ENCODE measurements around the gene PACRG.

DNA sequence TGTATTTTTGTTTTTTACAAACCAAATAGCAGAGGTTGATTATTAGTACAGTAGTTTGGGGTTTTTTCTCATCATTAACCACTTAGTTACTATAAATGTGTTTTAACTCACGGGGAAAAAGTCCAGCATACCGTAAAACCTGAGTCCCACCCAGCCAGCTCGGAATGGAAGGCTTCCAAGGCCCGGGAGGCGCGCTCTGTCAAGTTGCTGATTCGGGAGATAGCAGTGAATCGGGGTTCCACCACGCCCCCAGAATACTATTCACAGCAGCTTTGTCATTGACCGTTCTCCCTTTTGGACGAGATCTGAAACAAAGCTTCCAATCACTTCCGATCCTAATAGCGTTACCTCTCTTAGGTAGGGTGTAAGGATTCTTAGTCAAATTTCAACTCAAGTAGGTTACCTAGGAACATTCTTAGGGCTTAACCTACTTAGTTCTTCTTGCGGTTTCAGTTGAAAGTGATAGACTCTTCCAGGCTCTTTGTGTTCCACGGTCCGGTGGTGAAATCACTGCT, 453.9 kb downstream of the PACRG start:
- TF ChIP-seq, protein P1, sequence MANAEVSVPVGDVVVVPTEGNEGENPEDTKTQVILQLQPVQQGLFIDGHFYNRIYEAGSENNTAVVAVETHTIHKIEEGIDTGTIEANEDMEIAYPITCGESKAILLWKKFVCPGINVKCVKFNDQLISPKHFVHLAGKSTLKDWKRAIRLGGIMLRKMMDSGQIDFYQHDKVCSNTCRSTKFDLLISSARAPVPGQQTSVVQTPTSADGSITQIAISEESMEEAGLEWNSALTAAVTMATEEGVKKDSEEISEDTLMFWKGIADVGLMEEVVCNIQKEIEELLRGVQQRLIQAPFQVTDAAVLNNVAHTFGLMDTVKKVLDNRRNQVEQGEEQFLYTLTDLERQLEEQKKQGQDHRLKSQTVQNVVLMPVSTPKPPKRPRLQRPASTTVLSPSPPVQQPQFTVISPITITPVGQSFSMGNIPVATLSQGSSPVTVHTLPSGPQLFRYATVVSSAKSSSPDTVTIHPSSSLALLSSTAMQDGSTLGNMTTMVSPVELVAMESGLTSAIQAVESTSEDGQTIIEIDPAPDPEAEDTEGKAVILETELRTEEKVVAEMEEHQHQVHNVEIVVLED (CRISPR knock-in tag; IDR thresholded peaks at IDR 0.05; ENCODE audit: borderline replicate concordance) = no peak
- TF ChIP-seq, protein P2, sequence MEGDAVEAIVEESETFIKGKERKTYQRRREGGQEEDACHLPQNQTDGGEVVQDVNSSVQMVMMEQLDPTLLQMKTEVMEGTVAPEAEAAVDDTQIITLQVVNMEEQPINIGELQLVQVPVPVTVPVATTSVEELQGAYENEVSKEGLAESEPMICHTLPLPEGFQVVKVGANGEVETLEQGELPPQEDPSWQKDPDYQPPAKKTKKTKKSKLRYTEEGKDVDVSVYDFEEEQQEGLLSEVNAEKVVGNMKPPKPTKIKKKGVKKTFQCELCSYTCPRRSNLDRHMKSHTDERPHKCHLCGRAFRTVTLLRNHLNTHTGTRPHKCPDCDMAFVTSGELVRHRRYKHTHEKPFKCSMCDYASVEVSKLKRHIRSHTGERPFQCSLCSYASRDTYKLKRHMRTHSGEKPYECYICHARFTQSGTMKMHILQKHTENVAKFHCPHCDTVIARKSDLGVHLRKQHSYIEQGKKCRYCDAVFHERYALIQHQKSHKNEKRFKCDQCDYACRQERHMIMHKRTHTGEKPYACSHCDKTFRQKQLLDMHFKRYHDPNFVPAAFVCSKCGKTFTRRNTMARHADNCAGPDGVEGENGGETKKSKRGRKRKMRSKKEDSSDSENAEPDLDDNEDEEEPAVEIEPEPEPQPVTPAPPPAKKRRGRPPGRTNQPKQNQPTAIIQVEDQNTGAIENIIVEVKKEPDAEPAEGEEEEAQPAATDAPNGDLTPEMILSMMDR (CRISPR knock-in tag; IDR thresholded peaks at IDR 0.05) = no peak
- TF ChIP-seq, protein P3, sequence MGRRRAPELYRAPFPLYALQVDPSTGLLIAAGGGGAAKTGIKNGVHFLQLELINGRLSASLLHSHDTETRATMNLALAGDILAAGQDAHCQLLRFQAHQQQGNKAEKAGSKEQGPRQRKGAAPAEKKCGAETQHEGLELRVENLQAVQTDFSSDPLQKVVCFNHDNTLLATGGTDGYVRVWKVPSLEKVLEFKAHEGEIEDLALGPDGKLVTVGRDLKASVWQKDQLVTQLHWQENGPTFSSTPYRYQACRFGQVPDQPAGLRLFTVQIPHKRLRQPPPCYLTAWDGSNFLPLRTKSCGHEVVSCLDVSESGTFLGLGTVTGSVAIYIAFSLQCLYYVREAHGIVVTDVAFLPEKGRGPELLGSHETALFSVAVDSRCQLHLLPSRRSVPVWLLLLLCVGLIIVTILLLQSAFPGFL (CRISPR knock-in tag; IDR thresholded peaks at IDR 0.05) = no peak
- TF ChIP-seq SOX6 (IDR thresholded peaks at IDR 0.05) (no peak), SOX6 (CRISPR knock-in tag; IDR thresholded peaks at IDR 0.05) (no peak), ZFY (CRISPR knock-in tag; IDR thresholded peaks at IDR 0.05) (no peak), AGO2 (optimal IDR thresholded peaks at IDR 0.05; ENCODE audit: low read depth, low read length) (no peak), ZNF841 (CRISPR knock-in tag; IDR thresholded peaks at IDR 0.05; ENCODE audit: borderline replicate concordance) (no peak), GABPA (IDR thresholded peaks at IDR 0.05; ENCODE audit: low read depth, low read length) (no peak), GABPA (CRISPR knock-in tag; IDR thresholded peaks at IDR 0.05; ENCODE audit: low read depth) (no peak), TRIM24 (CRISPR knock-in tag; IDR thresholded peaks at IDR 0.05) (no peak)
- TF ChIP-seq, protein P4, sequence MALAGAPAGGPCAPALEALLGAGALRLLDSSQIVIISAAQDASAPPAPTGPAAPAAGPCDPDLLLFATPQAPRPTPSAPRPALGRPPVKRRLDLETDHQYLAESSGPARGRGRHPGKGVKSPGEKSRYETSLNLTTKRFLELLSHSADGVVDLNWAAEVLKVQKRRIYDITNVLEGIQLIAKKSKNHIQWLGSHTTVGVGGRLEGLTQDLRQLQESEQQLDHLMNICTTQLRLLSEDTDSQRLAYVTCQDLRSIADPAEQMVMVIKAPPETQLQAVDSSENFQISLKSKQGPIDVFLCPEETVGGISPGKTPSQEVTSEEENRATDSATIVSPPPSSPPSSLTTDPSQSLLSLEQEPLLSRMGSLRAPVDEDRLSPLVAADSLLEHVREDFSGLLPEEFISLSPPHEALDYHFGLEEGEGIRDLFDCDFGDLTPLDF (CRISPR knock-in tag; IDR thresholded peaks at IDR 0.05) = no peak
- TF ChIP-seq, protein P5, sequence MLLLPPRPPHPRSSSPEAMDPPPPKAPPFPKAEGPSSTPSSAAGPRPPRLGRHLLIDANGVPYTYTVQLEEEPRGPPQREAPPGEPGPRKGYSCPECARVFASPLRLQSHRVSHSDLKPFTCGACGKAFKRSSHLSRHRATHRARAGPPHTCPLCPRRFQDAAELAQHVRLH (CRISPR knock-in tag; IDR thresholded peaks at IDR 0.05; ENCODE audit: borderline replicate concordance, low read depth) = no peak
- TF ChIP-seq, protein P6, sequence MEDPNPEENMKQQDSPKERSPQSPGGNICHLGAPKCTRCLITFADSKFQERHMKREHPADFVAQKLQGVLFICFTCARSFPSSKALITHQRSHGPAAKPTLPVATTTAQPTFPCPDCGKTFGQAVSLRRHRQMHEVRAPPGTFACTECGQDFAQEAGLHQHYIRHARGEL (CRISPR knock-in tag; IDR thresholded peaks at IDR 0.05) = no peak
